Activated CD4-positive, alpha-beta T cell treated with anti-CD3 and anti-CD28 coated beads for 4 hours (primary cell): ENCODE measurements around the gene ZNF555.
"Not testable (repeated sequence)": the region's sequence is repeated elsewhere in the genome, so short reads cannot be mapped to it uniquely, and the experiment has no call there.

Experiments
- DNase-seq, 2 donors: peaks; one replicate each; pipeline ENCODE4 v3.0.0-alpha.2; 2020

The ZNF555 gene

DNA sequence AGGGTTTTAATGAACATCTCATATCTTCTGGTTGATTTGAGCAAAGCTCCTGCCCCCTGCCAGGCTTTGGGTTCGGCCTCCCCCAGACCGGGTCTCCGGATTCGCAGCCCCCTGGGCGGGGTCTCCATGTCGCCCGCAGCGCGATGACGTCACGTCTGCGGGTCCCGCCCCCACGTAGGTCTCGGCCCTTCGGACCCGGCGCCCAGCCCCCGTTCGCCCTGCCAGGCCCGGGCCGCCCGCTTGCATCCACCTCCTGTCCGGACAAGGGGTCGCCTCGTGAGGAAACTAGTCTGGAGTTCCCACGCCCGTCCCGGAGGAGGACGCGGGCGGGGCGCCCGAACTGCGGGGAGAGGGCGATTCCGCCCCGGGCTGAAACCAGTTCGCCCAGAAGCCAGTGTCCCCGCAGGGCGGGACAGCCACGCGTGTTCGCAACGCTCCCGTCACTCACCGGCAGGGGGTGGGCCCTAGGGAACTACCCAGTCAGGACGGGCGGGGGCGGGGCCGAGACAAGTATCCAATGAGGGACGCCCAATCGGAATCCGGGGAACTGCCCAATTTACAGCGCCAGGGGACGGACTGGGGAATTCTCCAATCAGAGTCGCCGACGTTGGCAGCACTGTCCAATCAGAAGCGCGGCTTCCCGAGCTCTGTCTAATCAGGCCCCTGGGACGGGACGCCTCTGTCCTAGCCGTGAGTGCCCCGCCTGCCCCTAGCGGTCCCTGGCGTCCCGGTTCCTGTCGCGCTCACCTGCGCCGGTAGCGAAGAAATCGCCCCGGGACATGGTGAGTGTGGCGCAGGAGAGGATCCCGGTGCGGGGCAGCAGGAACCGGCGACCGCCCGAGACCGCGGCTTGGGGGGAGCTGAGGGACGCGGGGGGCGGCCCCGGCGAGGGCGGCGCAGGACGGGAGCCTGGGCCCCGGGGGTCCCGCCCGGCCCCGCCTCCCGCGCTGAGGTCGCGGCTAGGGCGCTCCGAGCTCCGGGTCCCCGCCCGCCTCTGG, at the start of gene ZNF555:
Gene ZNF555 (plus strand): TSS at position 682 of the 998 bp plus-strand sequence. CDS start 98 bp downstream, at position 780.
- peak; percentile 99 to 100 for DNase-seq

DNA sequence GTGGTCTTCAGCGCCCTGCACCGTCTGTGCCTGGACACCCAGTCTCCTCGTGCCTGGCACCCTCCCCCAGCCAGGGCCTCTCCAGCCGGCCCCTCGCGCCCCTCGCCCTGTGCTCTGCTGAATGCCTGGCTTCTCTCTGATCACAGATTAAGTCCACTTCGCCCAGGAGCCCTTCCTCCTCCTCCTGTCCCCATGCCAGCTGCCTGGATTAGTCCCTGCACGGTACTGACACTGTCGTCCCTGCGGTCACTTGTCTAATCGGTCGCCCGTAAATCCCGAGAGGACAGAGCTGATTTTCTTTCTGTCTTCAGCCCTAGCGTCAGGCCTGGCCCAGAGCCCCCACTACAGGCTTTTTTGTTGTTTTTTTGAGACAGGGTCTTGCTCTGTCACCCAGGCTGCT, 49.4 kb upstream of the ZNF555 start:
- DNase-seq: no peak

DNA sequence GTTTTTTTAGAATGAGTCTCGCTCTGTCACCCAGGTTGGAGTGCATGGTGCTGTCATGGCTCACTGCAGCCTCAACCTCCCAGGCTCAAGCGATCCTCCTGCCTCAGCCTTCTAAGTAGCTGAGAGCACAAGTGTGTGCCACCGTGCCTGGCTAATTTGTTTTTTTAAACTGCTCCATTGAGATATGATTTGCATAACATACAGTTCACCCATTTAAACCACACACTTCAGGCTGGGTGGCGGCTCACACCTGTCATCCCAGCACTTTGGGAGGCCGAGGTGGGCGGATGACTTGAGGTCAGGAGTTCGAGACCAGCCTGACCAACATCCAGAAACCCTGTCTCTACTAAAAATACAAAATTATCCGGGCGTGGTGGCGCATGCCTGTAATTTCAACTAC, 48.6 kb upstream of the ZNF555 start:
- not testable (repeated sequence) for DNase-seq

DNA sequence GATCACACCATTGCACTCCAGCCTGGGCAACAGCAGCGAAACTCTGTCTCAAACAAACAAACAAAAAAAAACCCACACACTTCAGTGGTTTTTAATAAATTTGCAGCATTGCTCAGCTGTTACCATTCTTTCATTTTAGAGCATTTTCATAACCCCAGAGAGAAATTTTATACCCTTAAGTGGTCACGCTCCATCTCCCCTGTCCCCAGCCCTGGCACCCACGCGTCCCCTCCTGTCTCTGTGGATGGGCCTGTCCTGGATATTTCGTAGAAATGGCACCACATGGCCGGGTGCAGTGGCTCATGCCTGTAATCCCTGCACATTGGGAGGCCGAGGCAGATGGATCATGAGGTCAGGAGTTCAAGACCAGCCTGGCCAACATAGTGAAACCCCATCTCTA, 48.1 kb upstream of the ZNF555 start:
- no peak for DNase-seq

DNA sequence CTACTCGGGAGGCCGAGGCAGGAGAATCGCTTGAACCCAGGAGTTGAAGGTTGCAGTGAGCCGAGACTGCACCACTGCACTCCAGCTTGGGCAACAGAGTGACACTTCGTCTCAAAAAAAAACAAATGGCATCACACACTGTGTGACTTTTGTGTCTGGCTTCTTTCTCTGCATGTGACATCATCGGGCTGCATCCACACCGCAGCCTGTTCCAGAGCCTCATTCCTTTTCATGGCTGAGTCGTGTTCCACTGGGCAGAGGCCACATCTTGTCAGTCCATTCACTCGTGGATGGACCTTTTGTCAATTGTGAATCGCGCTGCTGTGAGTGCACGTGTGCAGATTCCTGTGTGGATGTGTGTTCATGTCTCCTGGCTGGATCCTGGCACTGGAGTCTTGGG, 47.7 kb upstream of the ZNF555 start:
- no peak for DNase-seq

DNA sequence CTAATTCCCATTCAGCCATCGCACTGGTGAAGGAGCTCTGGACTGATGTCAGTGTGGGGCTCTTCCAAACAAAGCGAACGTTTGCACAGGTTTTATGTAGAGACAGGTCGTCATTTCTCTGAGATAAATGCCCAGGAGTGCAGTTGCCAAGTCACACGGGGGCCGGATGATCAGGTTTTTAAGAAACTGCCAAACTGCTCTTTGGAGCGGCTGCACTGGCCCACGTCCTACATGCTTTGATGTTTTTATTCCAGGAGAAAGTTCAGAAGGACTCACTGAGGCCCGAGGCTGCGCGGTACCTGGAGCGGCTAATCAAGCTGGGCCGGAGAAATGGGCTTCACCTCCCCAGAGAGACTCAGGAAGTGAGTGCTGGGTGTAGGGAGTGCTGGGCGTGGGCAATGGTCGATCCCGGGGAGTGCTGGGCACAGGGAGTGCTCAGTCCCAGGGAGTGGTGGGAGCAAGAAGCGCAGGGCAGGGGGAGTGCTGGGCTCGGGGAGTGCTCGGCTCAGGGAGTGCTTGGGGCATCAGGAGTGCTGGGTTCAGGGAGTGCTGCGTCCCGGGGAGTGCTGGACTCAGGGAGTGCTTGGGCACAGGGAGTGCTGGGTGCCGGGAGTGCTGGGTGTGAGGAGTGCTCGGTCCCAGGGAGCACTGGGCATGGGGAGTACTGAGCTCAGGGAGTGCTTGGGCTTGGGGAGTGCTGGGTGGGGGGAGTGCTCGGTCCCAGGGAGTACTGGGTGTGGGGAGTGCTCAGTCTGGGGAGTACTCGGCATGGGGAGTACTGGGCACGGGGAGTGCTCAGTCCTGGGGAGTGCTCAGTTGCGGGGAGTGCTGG, 45.2 kb upstream of the ZNF555 start:
- no peak for DNase-seq

DNA sequence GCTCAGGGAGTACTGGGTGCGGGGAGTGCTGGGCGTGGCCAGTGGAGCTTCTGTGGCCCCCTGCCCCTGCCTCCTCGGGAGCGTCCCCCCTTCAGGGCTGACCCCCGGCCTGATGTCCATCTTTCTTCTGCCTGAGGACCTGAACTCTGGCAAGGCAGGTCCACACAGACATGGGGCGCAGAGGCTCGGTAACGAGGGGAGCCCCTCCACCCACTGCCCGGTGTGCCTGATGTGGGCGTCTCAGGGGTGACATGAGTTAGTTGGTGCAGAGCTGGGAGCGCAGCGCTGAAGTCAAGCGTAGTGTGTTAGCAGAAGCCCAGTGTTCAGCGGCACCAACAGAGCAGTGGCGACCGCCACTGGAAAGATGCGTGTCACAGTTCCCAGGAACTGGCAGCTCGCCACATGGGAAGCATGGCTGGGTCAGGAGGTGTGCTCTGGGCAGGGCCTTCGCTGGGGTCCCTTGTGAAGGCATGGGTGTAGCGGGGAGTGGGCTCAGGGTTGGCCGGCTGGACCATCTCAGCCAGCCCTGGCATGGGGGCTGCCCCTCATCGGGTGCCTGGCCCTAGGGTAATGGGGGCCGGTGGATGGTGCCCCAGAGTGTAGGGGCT, 44.5 kb upstream of the ZNF555 start:
- no peak for DNase-seq

DNA sequence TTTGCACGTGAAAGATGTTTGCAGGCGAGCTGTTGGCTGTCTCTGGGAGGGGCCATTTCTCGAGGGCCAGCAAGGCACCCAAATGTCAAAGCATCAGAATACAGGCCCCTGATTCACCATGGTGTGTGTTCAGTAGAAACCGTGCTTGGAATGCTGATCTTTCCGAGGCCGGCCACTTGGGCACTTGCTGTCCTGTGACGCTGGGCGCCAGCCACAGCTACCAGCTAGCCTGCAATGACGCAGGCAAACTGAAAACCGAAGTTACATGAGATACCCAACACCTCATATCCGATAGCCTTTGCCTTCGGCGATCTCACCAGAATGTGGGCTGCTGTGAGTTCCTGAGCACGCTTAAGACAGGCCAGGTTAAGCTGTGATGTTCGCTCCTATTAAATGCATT, 44.0 kb upstream of the ZNF555 start:
- no peak for DNase-seq

DNA sequence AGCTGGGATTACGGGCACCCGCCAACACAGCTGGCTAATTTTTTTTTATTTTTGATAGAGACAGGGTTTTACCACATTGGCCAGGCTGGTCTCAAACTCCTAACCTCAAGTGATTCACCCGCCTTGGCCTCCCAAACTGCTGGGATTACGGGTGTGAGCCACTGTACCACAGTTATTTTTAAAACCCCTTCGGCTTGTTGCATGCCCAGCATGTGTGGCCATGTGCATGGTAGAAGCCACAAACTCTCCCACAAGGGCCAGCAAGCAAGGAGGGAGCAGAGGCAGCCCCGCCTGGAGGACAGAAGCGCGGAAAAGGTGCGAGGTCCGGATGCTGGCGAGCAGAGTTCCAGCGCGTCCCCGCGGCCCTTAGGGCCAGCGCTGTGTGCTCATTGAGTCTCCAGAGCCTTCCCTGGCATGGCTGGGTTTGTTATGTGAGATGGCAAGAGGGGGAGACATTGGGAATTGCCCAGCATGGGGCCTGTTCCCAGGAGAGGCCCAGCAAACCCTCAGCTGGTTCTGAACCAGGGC, 43.1 kb upstream of the ZNF555 start:
- no peak for DNase-seq

DNA sequence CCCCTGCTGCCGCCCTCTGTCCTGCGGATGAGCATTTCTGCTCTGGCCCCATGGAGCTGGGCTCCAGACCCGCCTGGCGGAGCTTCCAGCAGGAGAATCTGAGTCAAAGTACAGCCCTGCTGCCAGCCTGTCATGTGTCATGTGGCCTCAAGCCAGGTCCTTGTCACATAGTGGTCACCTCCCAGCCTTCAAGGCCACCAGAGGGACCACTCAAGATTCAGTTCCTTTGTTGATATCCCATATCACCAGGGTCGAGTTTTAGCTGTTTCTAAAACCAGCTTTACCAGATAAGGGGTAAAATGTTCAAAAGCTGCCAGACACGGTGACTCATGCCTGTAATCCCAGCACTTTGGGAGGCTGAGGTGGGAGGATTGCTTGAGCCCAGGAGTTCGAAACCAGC, 42.5 kb upstream of the ZNF555 start:
- DNase-seq: no peak

DNA sequence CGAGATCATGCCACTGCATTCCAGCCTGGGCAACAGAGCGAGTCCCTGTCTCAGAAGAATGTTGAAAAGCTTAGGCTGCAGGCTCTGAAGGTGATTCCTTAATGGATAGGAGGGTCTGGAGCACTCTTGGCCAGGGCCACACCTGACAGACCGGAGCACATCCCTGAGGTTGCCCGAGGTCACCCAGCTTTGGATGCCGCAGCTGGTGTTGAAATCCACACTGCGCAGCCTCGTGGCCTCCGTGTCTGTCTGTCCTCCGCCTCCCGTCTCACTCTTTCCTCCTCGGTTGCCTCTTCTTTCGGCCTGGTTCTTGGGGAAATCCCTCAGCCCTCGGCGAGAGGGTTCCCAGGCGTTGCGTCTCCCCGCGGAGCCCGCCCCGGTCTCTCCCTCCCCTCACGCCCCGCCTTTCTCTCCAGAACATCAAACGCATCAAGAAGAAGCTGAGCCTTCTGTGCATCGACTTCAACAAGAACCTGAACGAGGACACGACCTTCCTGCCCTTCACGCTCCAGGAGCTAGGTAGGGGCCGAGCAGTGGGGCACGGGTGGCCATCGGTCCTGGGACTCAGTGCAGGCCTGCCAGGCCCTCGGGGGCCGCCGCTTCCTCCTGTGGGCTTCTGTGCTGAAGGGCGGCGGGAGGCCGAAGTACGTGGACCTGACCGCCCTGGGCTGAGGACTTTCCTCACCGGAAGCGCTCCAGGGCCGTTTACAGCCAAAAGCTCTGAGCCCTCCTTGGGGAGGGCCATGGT, 41.8 kb upstream of the ZNF555 start:
- no peak for DNase-seq

DNA sequence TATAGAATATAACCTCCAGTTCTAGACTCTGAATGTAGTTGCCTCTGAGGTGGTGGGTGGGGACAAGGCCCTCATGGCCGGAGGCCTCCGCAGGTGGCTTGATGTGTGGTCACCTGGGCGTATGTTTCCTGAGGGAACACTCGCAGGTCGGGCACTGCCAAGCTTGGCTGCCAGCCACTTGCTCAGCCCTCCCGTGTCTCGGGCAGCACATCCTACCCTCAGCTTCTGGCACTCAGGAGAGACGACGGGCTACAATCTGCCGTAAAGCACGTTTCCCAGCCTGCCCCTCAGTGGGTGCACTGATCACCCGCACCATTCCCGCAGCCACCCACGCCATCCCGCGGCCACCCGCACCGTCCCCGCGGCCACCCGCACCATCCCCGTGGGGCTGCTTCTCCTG, 40.8 kb upstream of the ZNF555 start:
- no peak for DNase-seq

DNA sequence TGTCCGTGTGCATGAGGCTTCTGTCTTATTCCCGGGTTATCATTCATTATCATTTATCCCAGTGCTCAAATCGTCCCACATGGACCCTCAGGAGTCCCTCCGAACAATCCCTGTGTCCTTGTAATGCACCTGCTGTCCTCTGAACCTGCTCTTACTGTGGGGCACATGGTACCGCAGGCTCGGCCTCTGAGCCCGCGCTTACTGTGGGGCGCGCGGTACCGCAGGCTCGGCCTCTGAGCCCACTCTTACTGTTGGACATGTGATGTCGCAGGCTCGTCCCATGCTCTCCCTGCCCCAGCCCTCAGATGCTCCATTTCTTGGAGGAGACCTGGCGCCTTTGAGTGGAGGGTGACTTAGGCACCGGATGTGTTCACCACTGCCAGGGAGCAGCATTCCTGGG, 38.4 kb upstream of the ZNF555 start:
- DNase-seq: no peak

DNA sequence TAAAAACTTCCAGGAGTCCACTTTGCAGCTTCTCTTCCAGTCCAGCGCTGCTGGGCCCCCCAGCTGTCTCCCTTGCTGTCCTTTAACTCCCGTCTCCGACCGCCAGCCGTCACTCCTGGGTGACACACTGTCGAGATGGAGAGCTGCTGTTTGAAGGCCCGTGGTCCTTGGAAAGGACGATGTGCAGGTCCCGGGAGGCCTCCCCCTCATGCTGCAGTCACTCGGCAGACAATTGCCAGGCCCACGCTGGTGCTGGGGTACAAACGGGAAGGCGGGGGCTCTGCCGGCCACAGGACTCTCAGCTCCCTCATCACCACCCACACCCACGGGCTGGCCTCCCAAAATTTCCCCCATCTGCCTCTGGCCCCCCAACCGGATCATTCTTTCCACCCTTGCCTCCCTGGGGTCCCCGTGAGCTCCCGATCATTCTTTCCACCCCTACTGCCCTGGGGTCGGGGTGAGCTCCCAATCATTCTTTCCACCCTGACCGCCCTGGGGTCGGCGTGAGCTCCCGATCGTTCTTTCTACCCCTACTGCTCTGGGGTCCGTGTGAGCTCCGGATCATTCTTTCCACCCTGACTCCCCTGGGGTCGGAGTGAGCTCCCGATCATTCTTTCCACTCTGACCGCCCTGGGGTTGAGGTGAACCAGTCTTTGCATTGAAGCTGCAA, 37.7 kb upstream of the ZNF555 start:
- DNase-seq: no peak

DNA sequence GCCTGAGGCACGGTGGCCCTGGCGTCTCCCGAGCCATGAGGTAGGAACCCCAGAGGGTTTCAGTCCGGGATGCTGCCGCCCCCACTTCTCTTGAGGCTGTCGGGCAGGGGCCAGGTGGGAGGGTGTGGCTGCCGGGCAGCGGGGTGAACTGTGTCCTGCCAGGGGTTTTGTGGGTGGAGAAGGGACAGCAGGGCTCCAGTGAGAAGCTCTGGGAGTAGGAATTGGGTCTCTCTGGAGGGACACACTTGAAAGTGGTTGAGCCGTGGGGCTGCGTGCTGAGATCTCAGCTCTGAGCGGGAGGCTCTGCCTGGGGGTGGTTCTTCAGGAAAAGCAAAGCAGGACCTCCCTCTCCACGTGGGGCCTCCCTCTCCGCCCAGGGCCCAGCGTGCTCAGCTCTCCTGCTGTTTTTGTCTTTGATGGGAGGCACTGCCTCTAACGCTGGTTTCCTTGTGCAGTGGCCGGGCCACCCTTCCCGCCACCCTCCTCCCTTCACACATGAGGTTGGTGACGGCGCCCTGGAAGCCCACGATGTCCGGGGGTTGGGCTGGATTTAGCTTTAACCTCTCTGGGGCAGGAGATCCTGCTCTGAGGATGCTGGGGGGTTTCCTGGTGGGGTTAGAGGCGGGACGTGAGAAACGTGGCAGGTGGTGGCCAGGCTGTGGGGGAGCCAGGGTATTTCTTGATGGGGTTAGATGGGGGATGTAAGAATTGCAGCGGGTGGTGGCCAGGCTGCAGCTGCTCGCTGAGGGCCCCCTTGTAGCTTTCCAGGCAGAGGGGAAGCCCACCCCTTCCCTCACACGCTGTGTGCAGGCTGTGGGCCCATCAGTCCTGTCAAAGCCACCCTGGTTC, 36.9 kb upstream of the ZNF555 start:
- no peak for DNase-seq

DNA sequence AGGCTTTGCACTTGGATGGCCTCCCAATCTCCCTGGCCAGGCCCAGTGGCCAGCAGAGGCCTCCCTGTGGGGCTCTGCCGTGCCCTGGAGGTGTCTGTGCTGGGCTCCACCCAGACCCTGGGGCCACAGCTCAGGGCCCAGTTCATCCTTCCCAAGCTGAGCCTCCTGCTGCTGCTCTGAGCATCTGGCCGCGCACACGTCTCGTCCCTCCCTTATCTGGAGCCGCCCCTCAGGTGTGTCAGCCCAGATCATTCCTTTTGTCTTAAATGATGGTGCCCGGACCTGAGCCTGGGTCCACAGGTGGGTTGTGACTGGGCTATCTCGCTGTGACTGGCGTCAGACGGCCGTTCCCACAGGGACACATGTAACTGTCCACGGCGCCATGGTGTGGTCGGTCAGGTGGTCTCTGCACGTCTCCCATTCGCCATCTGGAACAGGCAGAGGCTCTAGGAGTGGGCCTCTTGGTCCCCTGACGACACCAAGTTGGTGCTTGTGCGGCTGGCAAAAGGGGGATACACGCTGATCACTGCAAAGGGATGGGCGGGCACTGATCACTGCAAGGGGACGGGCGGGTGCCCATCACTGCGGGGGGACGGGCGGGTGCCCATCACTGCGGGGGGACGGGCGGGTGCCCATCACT, 35.9 kb upstream of the ZNF555 start:
- no peak for DNase-seq

DNA sequence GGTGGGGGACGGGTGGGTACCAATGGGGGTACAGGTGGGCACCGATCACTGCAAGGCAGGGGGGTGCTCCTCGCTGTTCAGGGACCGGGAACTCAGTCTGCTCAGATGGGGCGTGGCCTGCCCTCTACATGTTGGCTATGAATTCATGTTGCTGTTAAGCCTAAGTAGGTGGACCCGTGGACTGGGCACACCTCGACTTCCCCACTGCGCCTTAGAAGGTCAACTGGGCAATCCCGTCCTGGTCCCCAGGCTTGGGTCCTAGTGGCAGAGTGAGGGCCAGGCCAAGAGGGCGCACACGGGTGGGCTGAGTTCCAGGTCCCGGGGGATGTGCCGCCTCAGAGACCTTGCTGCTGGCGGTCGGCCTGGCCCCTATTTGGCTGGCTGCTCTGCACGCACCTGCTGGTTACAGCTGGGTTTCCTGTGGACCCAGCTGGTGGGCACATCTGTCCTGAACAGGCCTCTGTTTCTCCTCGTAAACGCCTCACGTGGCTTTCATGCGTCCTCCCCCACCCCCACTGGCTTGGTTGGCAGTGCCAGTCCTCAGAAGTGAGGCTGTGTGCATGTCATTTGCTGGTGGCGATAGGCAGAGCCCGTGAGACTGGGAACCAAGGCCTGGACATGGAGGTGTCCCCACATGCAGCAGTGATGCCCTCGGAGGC, 35.2 kb upstream of the ZNF555 start:
- DNase-seq: no peak

DNA sequence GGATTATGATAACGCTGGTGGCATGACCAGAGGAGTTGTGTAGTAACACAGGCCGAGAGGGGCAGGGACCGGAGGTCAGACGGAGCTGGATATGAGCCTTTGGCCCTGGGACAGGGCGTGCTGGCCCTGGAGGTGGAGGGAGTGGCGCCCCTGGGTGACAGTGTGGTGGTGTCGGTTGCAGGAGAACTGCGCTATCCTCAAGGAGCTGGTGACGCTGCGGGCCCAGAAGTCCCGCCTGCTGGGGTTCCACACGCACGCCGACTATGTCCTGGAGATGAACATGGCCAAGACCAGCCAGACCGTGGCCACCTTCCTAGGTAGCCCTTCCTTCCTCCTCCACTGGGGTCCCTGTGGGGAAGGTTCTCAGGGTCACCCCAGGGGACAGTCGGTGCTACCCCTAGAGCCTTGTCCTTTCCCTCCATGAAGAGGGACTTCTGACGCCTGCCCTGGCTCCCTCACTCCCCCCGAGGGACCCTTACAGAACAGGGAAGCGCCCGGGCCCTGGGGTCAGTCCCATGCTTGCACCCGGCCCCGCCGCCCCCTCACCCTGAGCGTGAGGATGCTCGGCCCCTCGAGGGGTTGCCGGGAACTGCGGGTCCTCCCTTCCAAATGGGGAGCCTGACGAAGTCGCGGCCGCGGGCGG, 34.4 kb upstream of the ZNF555 start:
- DNase-seq: no peak
